GM18502 (cell line): ENCODE measurements around the gene PSMA7.

Experiments used
- ATAC-seq: cut with Tn5 transposase; IDR thresholded peaks from one replicate; pipeline ENCODE4 v1.9.1; 2021; ENCODE audit warnings: mild to moderate bottlenecking; ENCODE audit not compliant: unreplicated experiment, poor library complexity

Gene PSMA7

DNA sequence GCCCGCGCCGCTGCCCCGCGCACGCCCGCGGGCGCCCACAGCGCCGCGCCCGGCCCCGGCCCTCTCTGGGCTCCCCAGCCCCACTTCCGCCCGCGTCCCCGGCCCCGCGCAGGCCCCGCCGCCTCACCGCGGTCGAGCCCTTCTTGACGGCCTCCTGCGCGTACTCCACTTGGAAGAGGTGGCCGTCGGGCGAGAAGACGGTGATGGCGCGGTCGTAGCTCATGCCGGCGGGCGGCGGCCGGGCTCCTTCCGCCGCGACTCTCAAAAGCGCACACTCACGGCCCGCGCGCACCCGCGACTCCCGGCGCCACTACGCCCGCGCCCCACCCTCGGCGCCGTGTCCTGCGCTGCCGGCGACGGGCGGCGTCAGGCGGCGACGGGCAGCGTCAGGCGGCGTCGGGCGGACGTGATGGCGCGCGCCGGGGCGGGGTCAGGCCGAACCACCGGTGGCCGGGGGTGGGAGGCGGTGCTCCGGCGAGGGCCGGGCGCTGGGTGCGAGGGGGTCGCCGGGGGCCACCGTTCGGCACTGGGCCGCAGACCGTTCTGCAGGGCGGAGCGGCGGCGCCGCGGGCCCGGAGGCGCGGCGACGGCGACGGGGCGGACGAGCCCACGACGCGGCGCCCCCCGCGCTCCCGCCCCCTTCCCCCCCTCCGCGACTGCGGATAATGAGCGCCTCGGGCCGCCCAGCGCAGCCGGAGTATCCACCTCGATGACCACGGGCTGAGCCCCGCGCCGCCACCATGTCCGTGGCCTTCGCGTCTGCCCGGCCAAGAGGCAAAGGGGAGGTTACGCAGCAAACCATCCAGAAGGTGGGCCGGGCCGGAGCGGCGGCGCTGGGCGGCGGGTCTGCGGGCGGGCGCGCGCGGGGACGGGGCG is at the start of gene PSMA7, which contains the start of gene SS18L1:
Gene PSMA7, minus strand, starts transcription at position 314 of the 876 bp plus-strand sequence. Its CDS starts 91 bp downstream, at position 223.
Gene SS18L1, plus strand, starts transcription at position 689 of the 876 bp plus-strand sequence. Its CDS starts 52 bp downstream, at position 741.
- ATAC-seq: peak; percentile 79

DNA sequence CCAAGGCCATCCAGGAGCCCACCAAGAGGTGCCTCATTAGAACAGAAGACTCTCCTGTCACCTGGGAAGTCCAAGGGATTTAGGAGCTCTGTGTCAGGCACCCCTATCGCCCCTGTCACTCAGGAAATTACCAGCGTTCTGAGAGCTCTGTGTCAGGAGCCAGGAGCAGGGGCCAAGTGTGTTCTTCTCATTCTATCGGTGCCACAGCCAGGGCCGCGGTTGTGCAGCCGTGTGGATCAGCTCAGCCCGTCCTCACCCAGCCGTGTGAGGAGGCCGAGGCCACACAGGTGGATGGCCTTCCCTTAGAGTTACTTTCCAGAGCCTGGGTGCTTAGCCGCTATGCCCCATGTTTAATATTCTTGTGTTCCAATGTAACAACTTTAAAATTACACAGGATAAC is 49.4 kb upstream of the PSMA7 start:
- no peak for ATAC-seq

DNA sequence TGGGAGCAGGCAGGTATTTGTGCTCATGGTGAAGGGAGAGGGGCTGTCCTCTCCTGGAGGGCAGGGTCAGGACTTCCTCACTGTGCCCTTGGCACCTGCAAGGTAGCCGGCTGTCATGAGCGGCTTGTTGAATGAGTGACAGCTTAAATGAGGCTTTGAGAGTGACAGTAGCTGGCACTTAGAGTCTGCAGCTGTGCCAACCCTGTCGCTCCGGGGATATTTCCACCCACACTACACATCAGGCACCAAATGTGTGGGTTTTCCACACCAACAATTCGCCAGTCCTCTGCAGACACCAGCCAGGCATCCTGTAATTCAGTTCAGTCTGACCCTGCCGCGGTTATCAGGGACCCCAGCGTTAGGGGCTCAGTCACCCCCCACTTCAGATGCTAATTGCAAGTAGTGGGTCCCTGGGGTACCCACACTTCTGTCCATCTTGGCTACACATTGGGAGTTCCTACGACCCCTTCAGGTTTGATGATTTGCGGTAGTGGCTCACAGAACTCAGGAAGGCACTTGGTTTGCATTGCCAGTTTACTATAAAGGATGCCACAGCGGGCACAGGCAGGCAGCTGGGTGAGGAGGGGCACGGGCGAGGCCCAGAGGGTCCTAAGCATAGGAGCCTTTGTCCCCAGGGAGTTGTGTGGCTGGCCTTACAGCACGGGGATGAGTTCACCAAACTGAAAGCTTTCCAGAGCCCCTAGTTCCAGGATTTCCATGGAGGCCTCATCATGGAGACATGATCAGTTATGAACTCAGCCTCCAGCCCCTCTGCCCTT is 48.8 kb upstream of the PSMA7 start:
- no peak for ATAC-seq

- ATAC-seq: no peak
These were observed 47.6 kb upstream of the PSMA7 start for GRCh38 chr20:62190639-62191411.

DNA sequence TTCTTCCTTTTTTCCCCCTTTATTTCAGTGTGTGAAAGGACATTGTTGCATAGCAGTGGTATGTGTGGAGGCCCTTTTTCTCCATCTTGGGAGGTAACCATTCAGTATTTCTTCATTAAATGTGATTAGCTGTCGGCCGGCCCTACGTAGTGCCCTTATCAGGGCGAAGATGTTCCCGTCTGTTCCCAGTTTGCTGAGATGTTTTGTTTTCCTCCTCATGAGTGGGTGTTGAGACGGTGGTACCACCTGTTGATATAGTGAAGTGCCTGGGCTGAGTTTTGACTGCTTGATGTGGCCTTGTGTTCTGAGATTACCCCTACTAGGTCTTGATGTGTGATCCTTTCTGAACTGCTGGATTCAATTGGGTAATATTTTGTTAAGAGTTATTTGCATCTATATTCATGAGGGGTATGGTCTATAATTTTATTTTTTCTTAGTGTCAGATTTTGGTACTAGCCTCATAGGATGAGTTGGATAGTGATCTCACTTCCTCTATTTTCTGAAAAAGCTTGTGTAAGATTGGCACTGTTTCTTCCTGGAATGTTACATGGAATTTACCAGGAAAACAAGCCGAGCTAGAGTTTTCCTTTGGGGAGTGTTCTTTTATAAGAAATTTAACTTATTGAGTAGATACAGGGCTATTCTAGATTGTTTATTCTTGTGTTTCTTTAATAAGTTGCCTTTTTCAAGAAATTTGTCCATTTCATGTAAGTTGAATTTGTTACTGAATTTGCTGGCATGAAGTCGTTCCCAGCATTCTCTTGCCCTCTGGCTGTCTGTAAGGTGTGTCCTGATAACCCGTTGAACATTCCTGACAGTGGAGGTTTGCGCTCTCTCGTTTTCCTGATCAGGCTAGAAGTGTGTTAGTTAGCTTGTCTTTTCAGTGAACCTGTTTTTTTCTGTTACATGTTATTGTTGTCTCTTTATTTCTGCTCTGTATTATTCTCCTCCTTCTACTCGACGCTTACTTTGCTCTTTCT is 44.0 kb upstream of the PSMA7 start:
- ATAC-seq: no peak

DNA sequence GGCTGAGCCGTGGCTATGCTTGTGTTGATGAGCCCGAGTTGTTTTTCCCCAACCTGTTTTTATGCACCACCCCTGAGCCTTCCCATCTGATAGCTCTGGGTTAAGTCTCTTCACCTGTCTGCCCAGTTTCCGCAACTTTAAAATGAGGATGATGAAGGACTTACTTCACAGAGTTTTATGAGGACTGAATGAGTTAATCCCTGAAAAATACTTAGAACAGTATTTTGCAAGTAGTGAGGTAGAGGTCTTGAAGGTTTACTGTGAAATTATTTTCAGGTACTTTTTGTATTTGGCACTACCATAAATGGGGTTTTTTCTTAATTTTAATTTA is 42.9 kb upstream of the PSMA7 start:
- no peak for ATAC-seq

GRCh38 chr20:62183426-62184142 is 40.4 kb upstream of the PSMA7 start:
- no peak for ATAC-seq

- peak; percentile 88 for ATAC-seq
These were observed 39.6 kb upstream of the PSMA7 start, which contains the start of gene MTG2 for GRCh38 chr20:62182469-62183425. MTG2 (plus strand) TSS chr20:62183028; CDS start chr20:62193421, 10,393 bp downstream.

DNA sequence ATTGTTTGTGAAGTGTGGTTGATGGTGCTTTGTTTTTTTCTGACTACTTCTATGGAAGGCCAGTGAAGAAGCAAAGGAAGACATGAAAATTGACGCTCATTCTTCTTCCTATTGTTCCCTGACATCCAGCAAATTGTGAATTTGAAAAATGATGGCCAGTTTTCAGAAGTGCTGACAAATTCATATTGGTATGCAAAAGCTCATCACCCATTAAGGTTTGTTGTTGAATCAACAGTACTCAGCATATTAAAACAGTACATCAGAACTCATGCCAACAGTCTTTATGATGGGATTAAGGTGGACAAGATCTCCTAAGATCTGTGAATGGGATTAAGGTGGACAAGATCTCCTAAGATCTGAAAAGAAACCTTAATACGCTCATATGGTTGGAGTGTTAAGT is 38.6 kb upstream of the PSMA7 start:
- no peak for ATAC-seq

DNA sequence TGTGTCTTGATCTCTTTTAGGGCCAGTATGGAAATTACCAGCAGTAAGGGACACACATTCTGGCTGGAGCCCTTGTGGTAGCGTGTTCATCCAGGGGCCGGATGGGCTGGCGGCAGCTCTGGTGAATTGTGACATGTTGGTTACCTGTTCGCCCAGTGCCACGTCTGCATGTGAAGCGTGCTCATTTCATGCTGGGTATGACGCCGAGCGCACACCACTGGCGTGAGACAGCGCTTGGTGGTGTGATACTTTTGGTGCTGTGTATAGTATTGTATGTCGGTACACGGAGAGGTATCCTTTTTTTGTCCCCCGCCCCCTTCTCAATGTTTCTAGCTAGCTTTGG is 35.9 kb upstream of the PSMA7 start:
- no peak for ATAC-seq

DNA sequence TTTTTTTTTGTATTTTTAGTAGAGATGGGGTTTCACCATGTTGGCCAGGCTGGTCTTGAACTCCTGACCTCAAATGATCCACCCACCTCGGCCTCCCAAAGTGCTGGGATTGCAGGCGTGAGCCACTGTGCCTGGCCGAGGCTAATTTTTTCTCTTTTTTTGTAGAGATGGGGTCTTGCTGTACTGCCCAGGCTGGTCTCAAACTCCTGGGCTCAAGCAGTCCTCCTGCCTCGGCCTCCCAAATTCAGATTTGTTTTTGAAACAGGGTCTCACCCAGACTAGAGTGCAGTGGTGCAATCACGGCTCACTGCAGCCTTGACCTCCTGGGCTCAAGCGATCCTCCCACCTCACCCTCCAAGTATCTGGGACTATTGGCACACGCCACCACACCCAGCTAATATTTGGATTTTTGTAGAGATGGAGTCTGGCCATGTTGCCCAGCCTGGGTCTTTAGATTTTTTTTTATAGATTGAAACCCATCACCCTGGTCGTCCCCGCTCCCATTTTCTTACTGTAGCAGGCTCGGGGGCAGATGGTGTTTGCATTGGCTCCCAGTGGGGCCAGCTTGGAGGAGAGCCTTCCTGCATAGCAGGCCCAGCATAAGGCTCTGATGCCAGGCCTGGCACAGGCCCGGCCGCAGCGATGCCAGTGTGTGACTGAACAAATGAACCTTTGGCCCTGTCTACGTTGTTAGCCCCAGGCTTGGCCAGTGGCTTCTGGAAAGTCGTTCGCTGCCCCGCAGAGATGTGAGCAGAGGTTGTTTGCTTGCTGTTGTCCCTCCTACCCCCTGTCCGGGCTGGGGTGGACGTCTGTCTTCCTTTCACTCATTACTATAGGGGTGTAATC is 35.3 kb upstream of the PSMA7 start:
- no peak for ATAC-seq

DNA sequence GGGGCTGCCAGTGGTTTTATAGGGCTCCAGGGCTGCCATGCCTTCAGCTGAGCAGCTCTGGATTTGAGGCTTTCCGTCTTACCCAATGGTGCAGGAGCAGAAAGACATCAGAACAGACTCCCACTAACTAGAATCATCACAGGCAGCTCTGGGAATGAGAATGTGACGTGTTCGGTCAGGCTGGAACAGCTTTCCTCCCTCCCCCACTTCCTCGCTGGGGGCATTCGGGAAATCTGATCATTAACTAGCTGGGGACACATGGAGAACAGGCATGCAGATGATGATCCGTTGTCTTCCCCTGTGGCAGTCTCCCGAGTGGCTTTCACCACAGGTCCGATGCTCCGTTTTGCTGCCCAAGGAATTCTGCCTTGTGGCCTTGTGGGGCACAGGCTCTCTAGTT is 34.1 kb upstream of the PSMA7 start:
- no peak for ATAC-seq

DNA sequence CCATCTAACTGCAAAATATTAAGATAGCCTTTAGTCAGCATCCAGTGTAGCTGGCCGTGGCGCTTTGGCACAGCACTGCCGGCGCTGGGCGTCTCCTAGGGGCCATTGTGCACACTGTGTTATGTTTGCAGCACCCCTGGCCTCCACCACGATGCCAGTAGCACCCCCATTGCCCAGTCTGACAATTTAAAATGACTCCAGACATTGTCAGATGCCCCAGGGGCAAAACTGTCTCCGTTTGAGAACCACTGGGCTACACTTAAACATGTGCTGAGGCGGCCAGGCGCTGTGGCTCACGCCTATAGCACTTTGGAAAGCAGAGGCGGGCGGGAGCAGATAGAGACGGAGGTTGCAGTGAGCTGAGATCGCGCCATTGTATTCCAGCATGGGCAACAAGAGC is 33.7 kb upstream of the PSMA7 start:
- ATAC-seq: no peak

- ATAC-seq: no peak
These were observed 32.5 kb upstream of the PSMA7 start for GRCh38 chr20:62175711-62176110.

DNA sequence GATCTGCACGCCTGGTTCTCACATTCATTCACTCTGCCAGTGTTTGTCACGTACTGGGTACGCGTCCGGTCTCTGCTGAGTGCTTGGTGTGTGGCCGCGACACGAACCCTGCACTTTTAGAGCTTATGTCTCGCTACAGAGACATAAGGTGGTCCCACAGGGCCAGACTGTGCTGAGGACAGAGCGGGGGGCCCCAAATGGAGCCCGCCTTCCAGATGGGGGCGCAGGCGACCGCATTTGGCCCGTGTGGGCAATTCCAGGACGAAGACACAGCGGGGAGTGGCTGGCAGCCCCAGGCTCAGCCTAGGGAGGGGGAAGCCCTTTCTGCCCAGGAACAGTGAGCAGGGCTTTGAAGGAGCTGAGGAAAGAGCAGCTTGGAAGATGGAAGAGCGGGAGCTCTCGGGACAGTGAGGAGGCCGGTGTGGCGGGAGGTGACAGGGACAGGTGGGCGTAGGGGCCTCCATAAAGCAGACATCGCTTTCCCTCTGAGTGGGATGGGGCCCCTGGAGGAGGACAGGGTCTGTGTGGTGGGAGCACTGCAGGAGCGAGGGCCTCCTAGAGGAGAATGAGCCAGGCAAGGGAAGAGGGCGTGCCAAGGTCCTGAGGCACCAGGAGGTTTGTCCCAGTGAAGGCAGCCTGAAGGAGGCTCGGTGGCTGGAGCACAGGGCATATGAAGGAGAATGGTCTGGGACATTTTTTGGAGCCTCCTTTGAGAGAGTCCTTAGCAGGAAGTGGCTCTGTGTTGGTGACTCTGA is 31.9 kb upstream of the PSMA7 start:
- no peak for ATAC-seq
